OCI-M2 (cell line): ENCODE measurements around the gene MOB3B.
"Not testable (repeated sequence)": the region's sequence is repeated elsewhere in the genome, so short reads cannot be mapped to it uniquely, and the experiment has no call there.

Source experiments
- DNase-seq: peaks from one replicate; lab custom pipeline; 2025; ENCODE audit not compliant: unreplicated experiment; lab: John Stamatoyannopoulos, UW

Gene MOB3B

DNA sequence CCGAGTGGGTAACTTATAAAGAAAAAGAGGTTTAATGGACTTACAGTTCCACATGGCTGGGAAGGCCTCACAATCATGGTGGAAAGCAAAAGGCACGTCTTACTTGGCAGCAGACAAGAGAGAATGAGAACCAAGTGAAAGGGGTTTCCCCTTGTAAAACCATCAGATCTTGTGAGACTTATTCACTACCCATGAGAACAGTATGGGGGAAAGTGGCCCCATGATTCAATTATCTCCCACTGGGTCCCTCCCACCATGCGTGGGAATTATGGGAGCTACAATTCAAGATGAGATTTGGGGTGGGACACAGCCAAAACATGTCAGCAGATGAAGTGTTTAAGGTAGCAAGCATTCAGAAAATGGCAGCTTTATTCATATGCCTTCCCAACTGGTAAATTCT, 81.3 kb downstream of the MOB3B start:
- not testable (repeated sequence) for DNase-seq

DNA sequence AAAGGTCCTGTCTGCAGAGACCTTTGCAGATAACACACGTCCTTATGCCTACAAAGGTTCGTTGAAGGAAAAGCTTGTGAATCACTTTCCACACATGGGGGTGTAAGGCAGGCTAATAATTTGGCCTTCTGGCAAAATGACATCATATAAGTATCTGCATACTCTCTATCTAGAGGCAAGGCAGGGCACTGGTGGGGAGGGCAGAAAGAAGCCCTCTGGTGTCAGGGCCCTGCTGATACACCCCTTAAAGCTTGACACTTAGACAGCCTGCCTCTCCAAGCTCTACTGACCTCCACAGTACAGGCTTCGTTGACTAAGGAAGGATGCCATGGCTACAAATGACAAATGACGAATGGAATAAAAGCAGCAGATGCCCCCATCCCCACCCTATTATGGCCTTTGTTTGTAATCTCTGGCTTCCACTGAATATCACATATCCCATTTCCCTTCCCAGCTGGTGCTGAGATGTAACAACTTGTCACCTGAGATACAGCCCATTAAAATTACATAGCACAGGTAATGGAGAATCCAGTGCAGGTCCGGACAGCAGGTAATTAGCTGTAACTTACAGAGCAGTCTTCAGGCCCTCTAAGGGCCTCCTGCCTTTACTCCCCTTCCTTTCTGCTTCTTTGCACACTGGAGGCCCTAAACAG, 82.5 kb downstream of the MOB3B start:
- DNase-seq = no peak

GRCh38 chr9:27445688-27446087, 83.9 kb downstream of the MOB3B start:
- DNase-seq = no peak

- no peak for DNase-seq
These were observed 84.5 kb downstream of the MOB3B start for GRCh38 chr9:27445057-27445595.

GRCh38 chr9:27442464-27442863, 87.2 kb downstream of the MOB3B start:
- DNase-seq = no peak

GRCh38 chr9:27441741-27442070, 87.9 kb downstream of the MOB3B start:
- DNase-seq = no peak

DNA sequence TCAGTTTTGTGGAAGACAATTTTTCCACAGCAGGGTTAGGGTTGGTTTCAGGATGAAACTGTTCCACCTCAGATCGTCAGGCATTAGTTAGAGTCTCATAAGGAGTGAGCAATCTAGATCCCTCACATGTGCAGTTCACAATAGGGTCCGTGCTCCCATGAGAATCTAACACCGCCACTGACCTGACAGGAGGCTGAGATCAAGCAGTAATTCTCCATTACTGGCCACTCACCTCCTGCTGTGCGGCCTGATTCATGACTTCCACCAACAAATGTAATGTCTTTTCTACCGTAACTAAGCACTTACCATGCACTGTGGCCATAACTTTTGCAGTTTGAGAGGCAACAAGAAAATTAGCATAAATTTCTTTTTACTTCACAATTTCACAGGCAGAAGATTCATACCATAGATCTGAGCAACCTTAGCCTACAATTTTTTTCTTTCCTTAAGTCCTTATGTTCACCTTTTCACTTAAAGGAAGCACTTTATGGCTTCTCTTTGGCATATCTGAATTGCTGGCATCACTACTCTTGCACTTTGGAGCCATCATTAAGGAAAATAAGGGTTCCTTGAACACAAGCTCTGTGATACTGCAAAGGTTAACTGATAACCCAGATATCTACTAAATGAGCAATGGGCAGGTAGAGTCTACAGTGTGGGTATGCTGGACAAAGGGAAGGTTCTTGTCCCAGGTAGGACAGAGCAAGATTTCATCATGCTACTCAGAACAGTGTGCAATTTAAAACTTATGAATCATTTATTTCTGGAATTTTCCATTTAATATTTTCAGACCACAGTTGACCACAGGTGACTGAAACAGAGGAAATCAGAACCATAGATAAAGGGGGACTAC, 88.5 kb downstream of the MOB3B start:
- no peak for DNase-seq

DNA sequence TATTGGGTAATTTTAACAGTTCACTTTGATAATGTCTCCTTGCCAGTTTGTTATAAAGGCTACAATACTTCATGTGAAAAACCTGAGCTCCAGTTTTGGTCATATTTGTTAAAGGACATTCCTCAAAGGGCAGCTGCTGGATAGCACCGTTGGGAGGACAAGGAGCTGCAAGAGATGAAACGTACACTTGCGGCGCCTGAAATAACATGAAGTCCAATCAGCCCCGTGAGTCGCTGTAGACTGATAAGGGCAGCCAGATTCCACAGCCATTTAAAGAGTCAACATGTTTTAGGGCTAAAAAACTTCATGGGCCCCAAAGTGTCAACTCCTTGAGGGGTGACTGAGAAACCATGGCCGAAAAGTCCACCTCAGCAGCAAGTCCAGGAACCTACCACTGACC, 91.1 kb downstream of the MOB3B start:
- no peak for DNase-seq

- peak; percentile 14 for DNase-seq
These were observed 91.8 kb downstream of the MOB3B start for GRCh38 chr9:27437652-27438373.

DNA sequence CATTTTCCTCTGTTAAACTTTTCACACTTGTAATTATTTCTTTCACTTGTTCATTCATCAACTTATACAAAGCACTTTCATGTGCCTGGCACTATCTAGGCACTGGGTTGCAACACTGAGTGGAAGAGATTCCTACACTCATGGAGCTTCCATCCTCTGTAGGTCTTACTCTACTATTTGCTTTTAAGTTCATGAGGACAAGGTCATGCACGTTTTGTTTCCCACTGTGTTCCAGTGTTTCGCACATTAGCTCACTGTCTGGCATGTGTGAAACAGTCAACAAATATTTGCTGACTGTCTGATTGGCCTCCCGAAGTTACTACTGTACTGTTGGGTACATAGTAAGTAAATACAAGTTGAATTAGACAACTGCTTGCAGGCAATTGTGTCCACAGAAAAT, 93.4 kb downstream of the MOB3B start:
- no peak for DNase-seq

GRCh38 chr9:27433631-27434325, 95.8 kb downstream of the MOB3B start:
- no peak for DNase-seq

DNA sequence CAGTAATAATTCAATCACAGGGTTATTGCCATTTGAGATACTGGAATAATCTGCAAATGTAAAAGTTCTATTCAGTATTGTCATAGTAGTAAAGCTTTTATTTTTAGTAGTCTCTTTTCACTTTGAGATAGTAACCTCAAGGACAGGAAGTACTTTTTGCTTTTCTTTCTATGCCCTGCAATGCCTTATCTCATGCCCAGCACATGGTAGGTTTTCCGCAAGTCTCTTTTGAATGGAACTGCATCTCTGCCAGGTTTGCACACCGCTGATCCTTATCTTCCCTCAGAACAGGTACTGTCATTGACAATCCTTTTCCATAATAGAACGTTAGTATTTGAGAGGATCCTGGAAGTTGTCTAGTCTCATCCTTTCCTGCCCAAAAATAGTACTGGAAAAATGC, 97.3 kb downstream of the MOB3B start:
- DNase-seq = no peak

DNA sequence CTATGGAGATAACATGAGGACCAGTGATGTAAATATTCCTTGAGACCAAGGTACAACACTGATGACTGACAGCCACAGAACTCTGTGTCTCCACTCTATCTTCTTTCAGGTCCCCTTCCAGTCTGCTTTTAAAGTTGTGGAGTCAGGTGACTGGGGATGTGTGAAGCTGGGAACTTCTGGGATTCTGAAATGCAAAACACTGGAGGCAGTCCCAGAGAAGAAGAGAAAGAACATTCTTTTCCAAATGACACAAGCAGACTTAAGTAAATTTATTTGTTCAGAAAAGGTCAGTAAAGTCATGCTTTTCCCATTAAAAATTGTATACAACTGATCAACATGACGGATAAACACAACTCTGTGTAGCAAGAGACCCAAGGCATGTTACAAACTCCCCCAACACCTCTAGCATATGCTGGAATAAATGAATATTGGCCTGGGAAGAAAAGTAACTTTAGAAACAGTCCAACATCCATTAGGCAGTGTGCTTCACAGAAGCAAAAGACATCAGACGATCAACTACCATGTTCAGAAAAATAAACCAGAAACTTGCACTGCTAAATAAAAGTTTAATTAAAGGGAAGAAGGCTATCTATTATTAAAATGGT, 98.0 kb downstream of the MOB3B start:
- no peak for DNase-seq

DNA sequence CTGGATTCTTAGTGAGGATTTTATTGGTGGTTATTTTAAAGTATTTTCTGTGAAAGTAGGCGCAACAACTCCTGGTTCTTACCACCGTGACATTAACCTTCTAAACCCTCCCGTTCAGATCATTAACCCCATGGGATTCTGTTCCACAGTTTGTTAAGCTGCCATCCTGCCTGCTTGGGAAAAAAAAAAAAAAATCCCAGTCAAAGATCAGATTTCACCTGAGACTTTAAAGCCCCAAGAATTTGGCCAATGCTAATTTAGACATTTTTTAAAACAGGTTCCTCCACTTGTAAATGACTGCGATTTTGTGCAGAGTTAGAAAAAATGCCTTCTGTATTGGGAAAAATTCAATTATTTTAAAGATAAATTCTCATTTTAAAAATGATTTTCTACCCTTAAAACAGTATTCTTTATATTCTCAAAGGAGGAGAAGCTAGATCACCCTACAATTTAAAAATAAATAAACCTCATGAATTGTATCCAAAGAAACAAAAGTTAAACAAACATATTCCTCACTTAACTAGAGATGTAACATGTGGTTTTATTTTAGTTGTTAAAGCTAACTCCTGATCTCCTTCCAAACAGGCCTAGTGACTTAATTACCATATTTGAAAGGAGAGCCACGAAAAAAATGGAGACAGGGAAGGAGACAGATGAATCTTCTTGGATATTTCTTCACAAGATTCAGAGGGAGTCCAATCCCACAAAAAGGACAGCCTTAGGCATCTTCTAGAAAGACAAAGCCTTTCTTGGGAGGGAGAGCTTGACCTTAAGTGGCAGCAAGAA, 98.7 kb downstream of the MOB3B start:
- DNase-seq = no peak

- DNase-seq = no peak
These were observed 99.7 kb downstream of the MOB3B start for GRCh38 chr9:27429917-27430316.

GRCh38 chr9:27429436-27429835, 100.2 kb downstream of the MOB3B start:
- no peak for DNase-seq

DNA sequence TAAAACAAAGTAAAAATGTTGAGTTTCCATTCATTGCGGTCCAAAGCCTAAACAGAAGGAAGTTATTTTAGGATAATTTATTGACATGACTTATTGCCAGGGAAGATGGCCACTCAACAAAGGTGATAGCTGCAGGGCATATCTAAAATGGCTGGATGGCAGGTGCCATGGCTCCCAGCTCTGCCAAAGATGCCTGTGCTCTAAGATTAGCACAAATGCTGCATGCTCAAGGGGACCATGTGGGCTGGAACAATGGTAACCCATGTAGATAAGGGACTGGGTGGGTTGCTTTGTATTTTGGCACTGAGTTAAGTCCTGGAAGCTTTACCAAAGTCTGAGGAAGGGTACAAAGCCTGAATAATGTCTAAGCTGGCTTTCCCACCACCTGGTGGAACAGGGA, 101.1 kb downstream of the MOB3B start:
- DNase-seq = no peak

DNA sequence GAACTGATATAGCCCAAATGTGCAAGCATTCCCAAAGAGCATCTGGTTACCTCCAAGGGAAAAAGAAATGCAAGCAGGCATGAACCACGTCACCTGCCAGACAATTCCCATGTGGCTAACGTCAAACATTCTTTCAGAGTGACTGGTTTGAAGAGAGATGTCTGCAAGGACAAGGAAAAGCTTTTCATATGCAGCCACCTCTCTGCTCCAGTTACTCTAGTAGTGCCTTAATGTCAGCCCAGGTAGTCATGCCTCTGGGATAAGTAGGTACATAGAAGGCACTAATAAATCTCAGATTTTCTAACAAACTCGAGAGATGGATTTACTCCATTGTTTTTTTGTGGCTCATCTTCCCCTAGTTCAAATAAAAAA, 102.4 kb downstream of the MOB3B start:
- DNase-seq = no peak

- no peak for DNase-seq
These were observed 102.9 kb downstream of the MOB3B start for GRCh38 chr9:27426511-27427271.
